HEK293 (cell line): ENCODE measurements around the gene ADCY3.

Experiments used
- CTCF ChIA-PET: fragments of 350-600 bp; formaldehyde crosslinking; extraction: SDS; loops from one replicate; lab custom pipeline; 2021; ENCODE audit warnings: antibody characterized with exemption; lab: Yijun Ruan, JAX
- POLR2A ChIA-PET: fragments of 300-600 bp; formaldehyde crosslinking; extraction: SDS; loops from one replicate; lab custom pipeline; 2020; ENCODE audit warnings: antibody characterized with exemption, inconsistent platforms; lab: Yijun Ruan, JAX
- H3K27ac ChIP-seq: fragments of 200-500 bp; sonication (Bioruptor generic); 2 replicates; pipeline ENCODE4 v1.5.1; 2014; ENCODE audit warnings: low read depth, low read length, control low read depth, inconsistent platforms; ENCODE audit errors: extremely low read depth
- H3K36me3 ChIP-seq, 2 experiments: fragments of 200-500 bp in 1 of 2; sonication (Bioruptor generic) in 1 of 2; 1 replicate in 1 of 2; 2 replicates in 1 of 2; pipeline ENCODE4 v1.5.1; 2014 to 2017; ENCODE audit warnings: inconsistent platforms in 2 of 2, low read length in 2 of 2; ENCODE audit not compliant: control insufficient read depth in 2 of 2, insufficient read depth in 1 of 2
- H3K4me1 ChIP-seq: fragments of 200-500 bp; sonication (Bioruptor generic); 2 replicates; pipeline ENCODE4 v1.5.1; 2014; ENCODE audit warnings: mild to moderate bottlenecking, low read length, inconsistent platforms; ENCODE audit not compliant: control insufficient read depth, insufficient read depth
- H3K4me3 ChIP-seq: 2 replicates; pipeline ENCODE4 v1.5.1; 2011; ENCODE audit warnings: low read depth, mild to moderate bottlenecking, control low read depth, low read length, moderate library complexity
- H3K9me3 ChIP-seq: fragments of 200-500 bp; sonication (Bioruptor generic); 2 replicates; pipeline ENCODE4 v1.5.1; 2014; ENCODE audit warnings: low read depth, low read length, inconsistent platforms; ENCODE audit not compliant: control insufficient read depth, insufficient read depth
- BCL11A ChIP-seq: fragments of 450-650 bp; formaldehyde crosslinking; IDR thresholded peaks from 2 replicates; pipeline ENCODE4 v1.5.1; 2016; ENCODE audit warnings: low read depth, missing biosample characterization, missing genetic modification characterization
- GLIS1 ChIP-seq: fragments of 450-650 bp; formaldehyde crosslinking; IDR thresholded peaks from 2 replicates; pipeline ENCODE4 v1.5.1; 2016; ENCODE audit warnings: missing biosample characterization, missing genetic modification characterization
- HOXA7 ChIP-seq: sonication (generic); formaldehyde crosslinking; IDR thresholded peaks from 2 replicates; pipeline ENCODE4 v1.8.1; 2022; ENCODE audit warnings: missing genetic modification reagents, borderline replicate concordance
- KLF9 ChIP-seq: fragments of 450-650 bp; formaldehyde crosslinking; IDR thresholded peaks from 2 replicates; pipeline ENCODE4 v1.5.1; 2016; ENCODE audit warnings: missing biosample characterization, missing genetic modification characterization, low read depth
- SP7 ChIP-seq: fragments of 450-650 bp; formaldehyde crosslinking; IDR thresholded peaks from 2 replicates; pipeline ENCODE4 v1.5.1; 2016; ENCODE audit warnings: missing biosample characterization, missing genetic modification characterization
- TRIM28 ChIP-seq: IDR thresholded peaks from 2 replicates; pipeline ENCODE4 v1.6.1; 2011; ENCODE audit warnings: low read length, control low read depth, borderline replicate concordance
- ZBTB17 ChIP-seq: fragments of 450-650 bp; formaldehyde crosslinking; IDR thresholded peaks from 2 replicates; pipeline ENCODE4 v1.5.1; 2016; ENCODE audit warnings: missing biosample characterization, missing genetic modification characterization
- ZFP69B ChIP-seq: fragments of 450-650 bp; formaldehyde crosslinking; IDR thresholded peaks from 2 replicates; pipeline ENCODE4 v1.5.1; 2016; ENCODE audit warnings: missing biosample characterization, missing genetic modification characterization
- ZNF16 ChIP-seq: fragments of 450-650 bp; formaldehyde crosslinking; IDR thresholded peaks from 2 replicates; pipeline ENCODE4 v1.5.1; 2016; ENCODE audit warnings: low read depth, missing biosample characterization, missing genetic modification characterization
- ZNF174 ChIP-seq: fragments of 450-650 bp; formaldehyde crosslinking; IDR thresholded peaks from 2 replicates; pipeline ENCODE4 v1.5.0; 2017; ENCODE audit warnings: missing biosample characterization, mild to moderate bottlenecking, missing genetic modification characterization
- ZNF24 ChIP-seq: fragments of 450-650 bp; formaldehyde crosslinking; IDR thresholded peaks from 2 replicates; pipeline ENCODE4 v1.5.1; 2016; ENCODE audit warnings: missing biosample characterization, missing genetic modification characterization
- ZNF292 ChIP-seq: fragments of 450-650 bp; formaldehyde crosslinking; IDR thresholded peaks from 2 replicates; pipeline ENCODE4 v1.5.1; 2016; ENCODE audit warnings: low read depth, missing biosample characterization, missing genetic modification characterization, borderline replicate concordance
- ZNF302 ChIP-seq: fragments of 450-650 bp; formaldehyde crosslinking; IDR thresholded peaks from 2 replicates; pipeline ENCODE4 v1.5.1; 2016; ENCODE audit warnings: missing biosample characterization, missing genetic modification characterization, low read depth
- ZNF391 ChIP-seq: fragments of 450-650 bp; formaldehyde crosslinking; IDR thresholded peaks from 2 replicates; pipeline ENCODE4 v1.5.1; 2016; ENCODE audit warnings: low read depth, missing biosample characterization, missing genetic modification characterization, borderline replicate concordance
- ZNF514 ChIP-seq: fragments of 450-650 bp; formaldehyde crosslinking; IDR thresholded peaks from 2 replicates; pipeline ENCODE4 v1.5.1; 2016; ENCODE audit warnings: missing biosample characterization, missing genetic modification characterization
- ZNF561 ChIP-seq: fragments of 450-650 bp; IDR thresholded peaks from 2 replicates; pipeline ENCODE4 v1.5.1; 2018; ENCODE audit warnings: missing biosample characterization, missing genetic modification characterization, borderline replicate concordance
- ZNF600 ChIP-seq: fragments of 450-650 bp; formaldehyde crosslinking; IDR thresholded peaks from 2 replicates; pipeline ENCODE4 v1.5.1; 2016; ENCODE audit warnings: missing biosample characterization, missing genetic modification characterization
- ZNF610 ChIP-seq: fragments of 450-650 bp; formaldehyde crosslinking; IDR thresholded peaks from 2 replicates; pipeline ENCODE4 v1.5.1; 2016; ENCODE audit warnings: missing biosample characterization, missing genetic modification characterization, borderline replicate concordance
- ZNF624 ChIP-seq: fragments of 450-650 bp; formaldehyde crosslinking; IDR thresholded peaks from 2 replicates; pipeline ENCODE4 v1.5.1; 2017; ENCODE audit warnings: missing biosample characterization, missing genetic modification characterization
- ZNF654 ChIP-seq: fragments of 450-650 bp; formaldehyde crosslinking; IDR thresholded peaks from 2 replicates; pipeline ENCODE4 v1.5.1; 2016; ENCODE audit warnings: low read depth, missing biosample characterization, missing genetic modification characterization
- ZNF658 ChIP-seq: fragments of 450-650 bp; formaldehyde crosslinking; IDR thresholded peaks from 2 replicates; pipeline ENCODE4; 2016; ENCODE audit warnings: missing biosample characterization, missing genetic modification characterization
- ZNF707 ChIP-seq: fragments of 450-650 bp; formaldehyde crosslinking; IDR thresholded peaks from 2 replicates; pipeline ENCODE4 v1.5.1; 2016; ENCODE audit warnings: missing biosample characterization, missing genetic modification characterization
- ZNF747 ChIP-seq: fragments of 450-650 bp; formaldehyde crosslinking; IDR thresholded peaks from 2 replicates; pipeline ENCODE4 v1.5.1; 2016; ENCODE audit warnings: missing biosample characterization, missing genetic modification characterization
- ZNF76 ChIP-seq: fragments of 450-650 bp; formaldehyde crosslinking; IDR thresholded peaks from 2 replicates; pipeline ENCODE4; 2016; ENCODE audit warnings: low read depth, missing biosample characterization, missing genetic modification characterization, borderline replicate concordance
- ZNF777 ChIP-seq: fragments of 450-650 bp; formaldehyde crosslinking; IDR thresholded peaks from 2 replicates; pipeline ENCODE4 v1.5.1; 2017; ENCODE audit warnings: missing biosample characterization, missing genetic modification characterization, borderline replicate concordance
- ZNF843 ChIP-seq: fragments of 450-650 bp; formaldehyde crosslinking; IDR thresholded peaks from 2 replicates; pipeline ENCODE4 v1.5.1; 2016; ENCODE audit warnings: missing biosample characterization, missing genetic modification characterization
- ZSCAN16 ChIP-seq: fragments of 450-650 bp; formaldehyde crosslinking; IDR thresholded peaks from 2 replicates; pipeline ENCODE4 v1.5.1; 2016; ENCODE audit warnings: missing biosample characterization, missing genetic modification characterization
- TF ChIP-seq, protein P1 (sequence below): fragments of 450-650 bp; formaldehyde crosslinking; IDR thresholded peaks from 2 replicates; pipeline ENCODE4 v1.5.1; 2016; ENCODE audit warnings: missing biosample characterization, missing genetic modification characterization, low read depth
- TF ChIP-seq, protein P2 (sequence below): fragments of 450-650 bp; formaldehyde crosslinking; optimal IDR thresholded peaks from 2 replicates; pipeline ENCODE3; 2016; ENCODE audit warnings: missing biosample characterization, mild to moderate bottlenecking, missing genetic modification characterization

Gene ADCY3

DNA sequence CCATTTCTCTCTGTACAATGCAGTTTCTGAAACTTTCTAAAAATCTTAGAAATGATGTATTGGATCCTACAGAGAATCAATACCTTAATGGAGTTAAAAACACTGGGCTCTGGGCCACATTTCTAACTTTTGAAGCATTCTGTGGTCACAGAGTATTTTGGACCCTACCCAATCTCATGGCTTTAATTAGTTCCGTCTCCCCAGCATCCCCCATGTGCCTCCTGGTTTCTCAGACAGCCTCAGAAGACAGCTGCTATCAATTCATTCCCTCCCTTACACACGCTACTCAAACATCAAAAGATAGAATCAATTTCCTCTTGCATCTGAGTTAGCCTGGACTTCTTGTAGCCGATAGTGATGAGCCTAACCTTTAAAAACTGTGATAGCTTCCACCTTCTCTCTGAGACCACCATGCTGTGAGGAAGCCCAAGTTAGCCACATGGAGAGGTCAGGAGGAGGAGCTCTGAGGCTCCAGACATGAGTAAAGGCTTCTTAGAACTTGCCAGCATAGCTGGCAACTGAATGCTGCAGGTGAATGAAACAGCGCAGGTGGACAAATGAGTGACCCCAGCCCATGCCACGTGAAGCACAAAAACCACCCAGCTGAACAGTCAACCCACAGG lies 10.4 kb downstream of the ADCY3 start:
- TF ChIP-seq GLIS1 (no peak), ZNF391 (tag by site-specific recombination) (no peak), KLF9 (tag by site-specific recombination) (no peak), ZNF610 (tag by site-specific recombination) (no peak), ZNF24 (tag by site-specific recombination) (no peak), ZNF561 (tag by site-specific recombination) (no peak), ZNF514 (tag by site-specific recombination) (no peak), ZNF16 (tag by site-specific recombination) (no peak), ZNF600 (tag by site-specific recombination) (no peak), BCL11A (tag by site-specific recombination) (no peak), SP7 (tag by site-specific recombination) (no peak)
- Histone ChIP-seq H3K9me3 (no peaks in the 10 kb centered on the region), H3K27ac (no peak overlapping the region), H3K4me3 (no peak overlapping the region), H3K36me3 (peaks cover 15 to 60% of the 10 kb centered on the region in 2 experiments; a peak in 2 of 3 replicates), H3K4me1 (no peaks in the 10 kb centered on the region)
- CTCF ChIA-PET, result interaction anchor here (0.6 kb wide), 1 partner anchor 1640 kb away, joined by 3 read pairs; no protein-coding TSS in a partner anchor
- POLR2A ChIA-PET, result no interaction called here

DNA sequence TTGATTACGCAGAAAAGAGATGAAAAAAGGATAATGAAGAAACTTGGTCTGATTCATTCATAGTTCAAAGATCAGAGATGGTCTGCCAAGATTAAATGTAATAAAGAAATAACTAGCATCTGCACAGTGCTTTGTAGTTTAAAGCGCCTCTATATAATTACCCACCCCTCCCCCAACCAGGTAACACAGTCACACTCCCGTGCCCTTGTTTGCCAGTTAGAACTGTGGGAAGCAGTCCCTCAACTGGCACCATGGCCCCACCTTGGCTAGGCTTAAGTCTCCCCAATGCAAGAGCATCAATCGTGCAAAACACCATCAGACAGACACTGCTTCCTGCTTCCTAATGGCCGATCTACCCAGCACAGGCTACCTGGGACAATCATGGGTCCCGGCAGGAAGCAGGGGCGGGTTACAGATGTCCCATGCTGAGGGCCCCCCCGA lies 11.6 kb downstream of the ADCY3 start:
- Histone ChIP-seq H3K4me1 (no peaks in the 10 kb centered on the region), H3K27ac (no peak overlapping the region), H3K9me3 (no peaks in the 10 kb centered on the region), H3K4me3 (no peak overlapping the region), H3K36me3 (peaks cover 12 to 59% of the 10 kb centered on the region in 2 experiments; a peak in 2 of 3 replicates)
- ChIA-PET POLR2A (no interaction called here), CTCF (no interaction called here)
- no peak for TF ChIP-seq ZNF658 (tag by site-specific recombination)
- no peak for TF ChIP-seq ZNF777 (tag by site-specific recombination)
- TF ChIP-seq ZNF292 (tag by site-specific recombination), result no peak
- no peak for TF ChIP-seq ZFP69B
- TF ChIP-seq, protein P1, sequence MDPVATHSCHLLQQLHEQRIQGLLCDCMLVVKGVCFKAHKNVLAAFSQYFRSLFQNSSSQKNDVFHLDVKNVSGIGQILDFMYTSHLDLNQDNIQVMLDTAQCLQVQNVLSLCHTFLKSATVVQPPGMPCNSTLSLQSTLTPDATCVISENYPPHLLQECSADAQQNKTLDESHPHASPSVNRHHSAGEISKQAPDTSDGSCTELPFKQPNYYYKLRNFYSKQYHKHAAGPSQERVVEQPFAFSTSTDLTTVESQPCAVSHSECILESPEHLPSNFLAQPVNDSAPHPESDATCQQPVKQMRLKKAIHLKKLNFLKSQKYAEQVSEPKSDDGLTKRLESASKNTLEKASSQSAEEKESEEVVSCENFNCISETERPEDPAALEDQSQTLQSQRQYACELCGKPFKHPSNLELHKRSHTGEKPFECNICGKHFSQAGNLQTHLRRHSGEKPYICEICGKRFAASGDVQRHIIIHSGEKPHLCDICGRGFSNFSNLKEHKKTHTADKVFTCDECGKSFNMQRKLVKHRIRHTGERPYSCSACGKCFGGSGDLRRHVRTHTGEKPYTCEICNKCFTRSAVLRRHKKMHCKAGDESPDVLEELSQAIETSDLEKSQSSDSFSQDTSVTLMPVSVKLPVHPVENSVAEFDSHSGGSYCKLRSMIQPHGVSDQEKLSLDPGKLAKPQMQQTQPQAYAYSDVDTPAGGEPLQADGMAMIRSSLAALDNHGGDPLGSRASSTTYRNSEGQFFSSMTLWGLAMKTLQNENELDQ (tag by site-specific recombination), result no peak
- TF ChIP-seq, protein P2, sequence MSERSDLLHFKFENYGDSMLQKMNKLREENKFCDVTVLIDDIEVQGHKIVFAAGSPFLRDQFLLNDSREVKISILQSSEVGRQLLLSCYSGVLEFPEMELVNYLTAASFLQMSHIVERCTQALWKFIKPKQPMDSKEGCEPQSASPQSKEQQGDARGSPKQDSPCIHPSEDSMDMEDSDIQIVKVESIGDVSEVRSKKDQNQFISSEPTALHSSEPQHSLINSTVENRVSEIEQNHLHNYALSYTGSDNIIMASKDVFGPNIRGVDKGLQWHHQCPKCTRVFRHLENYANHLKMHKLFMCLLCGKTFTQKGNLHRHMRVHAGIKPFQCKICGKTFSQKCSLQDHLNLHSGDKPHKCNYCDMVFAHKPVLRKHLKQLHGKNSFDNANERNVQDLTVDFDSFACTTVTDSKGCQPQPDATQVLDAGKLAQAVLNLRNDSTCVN, result no peak
- TF ChIP-seq ZNF843, result no peak
- no peak for TF ChIP-seq ZBTB17 (tag by site-specific recombination)
- TF ChIP-seq ZNF707, result no peak
- TF ChIP-seq ZNF654 (tag by site-specific recombination), result no peak
- TF ChIP-seq TRIM28, result no peak
- no peak for TF ChIP-seq ZNF747 (tag by site-specific recombination)
- no peak for TF ChIP-seq ZSCAN16 (tag by site-specific recombination)
- TF ChIP-seq ZNF600 (tag by site-specific recombination), result no peak
- no peak for TF ChIP-seq ZNF624 (tag by site-specific recombination)
- TF ChIP-seq ZNF302 (tag by site-specific recombination), result no peak
- TF ChIP-seq HOXA7 (CRISPR knock-in tag), result no peak
- TF ChIP-seq ZNF174, result no peak
- no peak for TF ChIP-seq ZNF76 (tag by site-specific recombination)
